ENCODE measurements around the gene ADAMTSL3. TPM values are rescaled to one million over a fixed set of nuclear protein-coding genes. Genes with fewer than 3 reads are reported as not detected.

Gene ADAMTSL3
- total RNA-seq, 1 experiment from 2014 or later = 0.05 TPM

DNA sequence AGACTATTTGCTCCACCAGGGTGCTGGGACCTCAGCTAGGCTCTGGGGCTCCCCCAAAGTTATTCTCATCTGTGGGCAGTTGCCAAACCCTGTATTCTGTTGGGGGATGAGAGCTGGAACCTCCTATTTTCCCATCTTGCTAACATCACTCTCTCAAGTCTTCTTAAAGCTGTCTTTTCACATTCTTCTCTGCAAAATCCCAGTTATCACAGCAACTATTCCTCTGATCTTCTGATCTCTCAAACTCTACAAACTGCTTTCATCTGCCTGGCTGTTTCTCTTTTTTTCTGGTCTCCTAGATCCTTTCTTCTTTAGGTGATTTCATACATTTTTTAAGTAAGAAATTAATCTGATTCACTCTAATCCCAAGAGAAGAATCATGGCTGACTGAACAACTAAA lies 10.7 kb upstream of the ADAMTSL3 start (continued):
- TF ChIP-seq, protein P1, sequence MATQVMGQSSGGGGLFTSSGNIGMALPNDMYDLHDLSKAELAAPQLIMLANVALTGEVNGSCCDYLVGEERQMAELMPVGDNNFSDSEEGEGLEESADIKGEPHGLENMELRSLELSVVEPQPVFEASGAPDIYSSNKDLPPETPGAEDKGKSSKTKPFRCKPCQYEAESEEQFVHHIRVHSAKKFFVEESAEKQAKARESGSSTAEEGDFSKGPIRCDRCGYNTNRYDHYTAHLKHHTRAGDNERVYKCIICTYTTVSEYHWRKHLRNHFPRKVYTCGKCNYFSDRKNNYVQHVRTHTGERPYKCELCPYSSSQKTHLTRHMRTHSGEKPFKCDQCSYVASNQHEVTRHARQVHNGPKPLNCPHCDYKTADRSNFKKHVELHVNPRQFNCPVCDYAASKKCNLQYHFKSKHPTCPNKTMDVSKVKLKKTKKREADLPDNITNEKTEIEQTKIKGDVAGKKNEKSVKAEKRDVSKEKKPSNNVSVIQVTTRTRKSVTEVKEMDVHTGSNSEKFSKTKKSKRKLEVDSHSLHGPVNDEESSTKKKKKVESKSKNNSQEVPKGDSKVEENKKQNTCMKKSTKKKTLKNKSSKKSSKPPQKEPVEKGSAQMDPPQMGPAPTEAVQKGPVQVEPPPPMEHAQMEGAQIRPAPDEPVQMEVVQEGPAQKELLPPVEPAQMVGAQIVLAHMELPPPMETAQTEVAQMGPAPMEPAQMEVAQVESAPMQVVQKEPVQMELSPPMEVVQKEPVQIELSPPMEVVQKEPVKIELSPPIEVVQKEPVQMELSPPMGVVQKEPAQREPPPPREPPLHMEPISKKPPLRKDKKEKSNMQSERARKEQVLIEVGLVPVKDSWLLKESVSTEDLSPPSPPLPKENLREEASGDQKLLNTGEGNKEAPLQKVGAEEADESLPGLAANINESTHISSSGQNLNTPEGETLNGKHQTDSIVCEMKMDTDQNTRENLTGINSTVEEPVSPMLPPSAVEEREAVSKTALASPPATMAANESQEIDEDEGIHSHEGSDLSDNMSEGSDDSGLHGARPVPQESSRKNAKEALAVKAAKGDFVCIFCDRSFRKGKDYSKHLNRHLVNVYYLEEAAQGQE (IDR thresholded peaks at IDR 0.05; ENCODE audit: low read depth) = no peak
- TF ChIP-seq YY1 (IDR thresholded peaks at IDR 0.05; ENCODE audit: extremely low read depth, insufficient replicate concordance, low read depth, low read length) (no peak), SRF (IDR thresholded peaks at IDR 0.05; ENCODE audit: low read depth) (no peak), ELF1 (IDR thresholded peaks at IDR 0.05; ENCODE audit: borderline replicate concordance, low read depth) (no peak), SIN3A (IDR thresholded peaks at IDR 0.05; ENCODE audit: low read depth) (no peak), TCF7L2 (IDR thresholded peaks at IDR 0.05; ENCODE audit: borderline replicate concordance, extremely low read depth, insufficient read depth, insufficient read length) (no peak), CEBPB (IDR thresholded peaks at IDR 0.05; ENCODE audit: low read depth) (no peak)

- TF ChIP-seq MAX (IDR thresholded peaks at IDR 0.05) = no peak
- TF ChIP-seq, protein P2, sequence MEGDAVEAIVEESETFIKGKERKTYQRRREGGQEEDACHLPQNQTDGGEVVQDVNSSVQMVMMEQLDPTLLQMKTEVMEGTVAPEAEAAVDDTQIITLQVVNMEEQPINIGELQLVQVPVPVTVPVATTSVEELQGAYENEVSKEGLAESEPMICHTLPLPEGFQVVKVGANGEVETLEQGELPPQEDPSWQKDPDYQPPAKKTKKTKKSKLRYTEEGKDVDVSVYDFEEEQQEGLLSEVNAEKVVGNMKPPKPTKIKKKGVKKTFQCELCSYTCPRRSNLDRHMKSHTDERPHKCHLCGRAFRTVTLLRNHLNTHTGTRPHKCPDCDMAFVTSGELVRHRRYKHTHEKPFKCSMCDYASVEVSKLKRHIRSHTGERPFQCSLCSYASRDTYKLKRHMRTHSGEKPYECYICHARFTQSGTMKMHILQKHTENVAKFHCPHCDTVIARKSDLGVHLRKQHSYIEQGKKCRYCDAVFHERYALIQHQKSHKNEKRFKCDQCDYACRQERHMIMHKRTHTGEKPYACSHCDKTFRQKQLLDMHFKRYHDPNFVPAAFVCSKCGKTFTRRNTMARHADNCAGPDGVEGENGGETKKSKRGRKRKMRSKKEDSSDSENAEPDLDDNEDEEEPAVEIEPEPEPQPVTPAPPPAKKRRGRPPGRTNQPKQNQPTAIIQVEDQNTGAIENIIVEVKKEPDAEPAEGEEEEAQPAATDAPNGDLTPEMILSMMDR (IDR thresholded peaks at IDR 0.05 in 2 of 3, conservative IDR thresholded peaks at IDR 0.05 in 1 of 3; ENCODE audit: borderline replicate concordance in 1 of 3, insufficient read depth in 1 of 3, low read depth in 2 of 3, low read length in 2 of 3) = no peak
- TF ChIP-seq POLR2AphosphoS5 (IDR thresholded peaks at IDR 0.05; ENCODE audit: low read depth, low read length) = no peak
- no peak for TF ChIP-seq CEBPB (IDR thresholded peaks at IDR 0.05; ENCODE audit: low read depth)
- TF ChIP-seq EGR1 (IDR thresholded peaks at IDR 0.05; ENCODE audit: low read depth) = no peak
- TF ChIP-seq, protein P3, sequence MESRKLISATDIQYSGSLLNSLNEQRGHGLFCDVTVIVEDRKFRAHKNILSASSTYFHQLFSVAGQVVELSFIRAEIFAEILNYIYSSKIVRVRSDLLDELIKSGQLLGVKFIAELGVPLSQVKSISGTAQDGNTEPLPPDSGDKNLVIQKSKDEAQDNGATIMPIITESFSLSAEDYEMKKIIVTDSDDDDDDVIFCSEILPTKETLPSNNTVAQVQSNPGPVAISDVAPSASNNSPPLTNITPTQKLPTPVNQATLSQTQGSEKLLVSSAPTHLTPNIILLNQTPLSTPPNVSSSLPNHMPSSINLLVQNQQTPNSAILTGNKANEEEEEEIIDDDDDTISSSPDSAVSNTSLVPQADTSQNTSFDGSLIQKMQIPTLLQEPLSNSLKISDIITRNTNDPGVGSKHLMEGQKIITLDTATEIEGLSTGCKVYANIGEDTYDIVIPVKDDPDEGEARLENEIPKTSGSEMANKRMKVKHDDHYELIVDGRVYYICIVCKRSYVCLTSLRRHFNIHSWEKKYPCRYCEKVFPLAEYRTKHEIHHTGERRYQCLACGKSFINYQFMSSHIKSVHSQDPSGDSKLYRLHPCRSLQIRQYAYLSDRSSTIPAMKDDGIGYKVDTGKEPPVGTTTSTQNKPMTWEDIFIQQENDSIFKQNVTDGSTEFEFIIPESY (IDR thresholded peaks at IDR 0.05; ENCODE audit: extremely low read depth, insufficient replicate concordance, low read length) = no peak
- TF ChIP-seq TCF7L2 (IDR thresholded peaks at IDR 0.05; ENCODE audit: borderline replicate concordance, extremely low read depth, insufficient read depth, insufficient read length) = no peak
- TF ChIP-seq SP1 (IDR thresholded peaks at IDR 0.05; ENCODE audit: low read depth) = no peak
- no peak for TF ChIP-seq ZNF274 (IDR thresholded peaks at IDR 0.05; ENCODE audit: low read depth, low read length)
- no peak for TF ChIP-seq FOSL1 (IDR thresholded peaks at IDR 0.05; ENCODE audit: low read depth)
- TF ChIP-seq ELF1 (IDR thresholded peaks at IDR 0.05; ENCODE audit: borderline replicate concordance, low read depth) = no peak
- no peak for TF ChIP-seq POLR2A (IDR thresholded peaks at IDR 0.05; ENCODE audit: borderline replicate concordance, extremely low read depth, insufficient read depth, insufficient read length)
- TF ChIP-seq SRF (IDR thresholded peaks at IDR 0.05; ENCODE audit: low read depth) = no peak
- no peak for TF ChIP-seq SIN3A (IDR thresholded peaks at IDR 0.05; ENCODE audit: low read depth)
- no peak for TF ChIP-seq JUND (IDR thresholded peaks at IDR 0.05)
- TF ChIP-seq EZH2phosphoT487 (IDR thresholded peaks at IDR 0.05; ENCODE audit: borderline replicate concordance) = no peak
- H4K20me1 ChIP-seq (ENCODE audit: insufficient read depth) = no peaks in the 10 kb centered on the region
- H3K4me2 ChIP-seq (ENCODE audit: low read length) = no peak overlapping the region
- no TSS peak for BruUV-seq (replicated peaks)
- H3K36me3 ChIP-seq (ENCODE audit: control insufficient read depth in 1 of 2, insufficient read depth in 2 of 2, low read length in 2 of 2) = no peaks in the 10 kb centered on the region
- H2AFZ ChIP-seq (ENCODE audit: low read depth, low read length, poor library complexity, severe bottlenecking) = no peak overlapping the region
- H3K79me2 ChIP-seq (ENCODE audit: insufficient read depth, low read length) = no peaks in the 10 kb centered on the region
- no peaks in the 10 kb centered on the region for H3K9me2 ChIP-seq (ENCODE audit: insufficient read depth)
- H3K9ac ChIP-seq (ENCODE audit: low read length) = no peak overlapping the region
- ChIA-PET POLR2A (no interaction called here), CTCF (interaction anchor here (1.0 kb wide), 2 partner anchors 13 to 391 kb away, joined by 3 to 4 read pairs; no protein-coding TSS in a partner anchor), RAD21 (ENCODE audit: low non-redundant PET in 1 of 2, low total read pairs in 2 of 2, uncharacterized antibody in 2 of 2, unreplicated experiment in 2 of 2) (no interaction called here)
- no peak overlapping the region for H3K27ac ChIP-seq (ENCODE audit: low read depth, low read length)
- DNase-seq (ENCODE audit: low read depth, low spot score) (no peak), ATAC-seq (no peak)
- H3K4me3 ChIP-seq (replicated peaks in 1 of 2; ENCODE audit: low read depth in 1 of 2, low read length in 2 of 2) = no peak overlapping the region
- no peaks in the 10 kb centered on the region for H3K9me3 ChIP-seq (ENCODE audit: control insufficient read depth in 1 of 2, insufficient read depth in 1 of 2, low read depth in 1 of 2, low read length in 2 of 2)
- peaks cover 6% of the 10 kb centered on the region; the same call in 1 of the 2 replicates for H3K27me3 ChIP-seq (ENCODE audit: insufficient read depth, low read length)
- H3K4me1 ChIP-seq (ENCODE audit: control insufficient read depth in 1 of 2, insufficient read depth in 2 of 2, low read length in 2 of 2) = no peaks in the 10 kb centered on the region
- intact Hi-C loops (cut with micrococcal nuclease) = no loop called here
These were observed 9.5 kb upstream of the ADAMTSL3 start for GRCh38 chr15:83644439-83644838.

Measured in HCT116 (cell line).